ENCODE data around the gene C2. TPM values are rescaled to one million over a fixed set of nuclear protein-coding genes. Genes with fewer than 3 reads are reported as not detected.

The C2 gene
- polyA plus RNA-seq (2013, experiment 1 of 2; ENCODE audit: insufficient read length) = 0.14 TPM
- polyA plus RNA-seq (2013, experiment 2 of 2; ENCODE audit: insufficient read length) = 0.23 TPM

DNA sequence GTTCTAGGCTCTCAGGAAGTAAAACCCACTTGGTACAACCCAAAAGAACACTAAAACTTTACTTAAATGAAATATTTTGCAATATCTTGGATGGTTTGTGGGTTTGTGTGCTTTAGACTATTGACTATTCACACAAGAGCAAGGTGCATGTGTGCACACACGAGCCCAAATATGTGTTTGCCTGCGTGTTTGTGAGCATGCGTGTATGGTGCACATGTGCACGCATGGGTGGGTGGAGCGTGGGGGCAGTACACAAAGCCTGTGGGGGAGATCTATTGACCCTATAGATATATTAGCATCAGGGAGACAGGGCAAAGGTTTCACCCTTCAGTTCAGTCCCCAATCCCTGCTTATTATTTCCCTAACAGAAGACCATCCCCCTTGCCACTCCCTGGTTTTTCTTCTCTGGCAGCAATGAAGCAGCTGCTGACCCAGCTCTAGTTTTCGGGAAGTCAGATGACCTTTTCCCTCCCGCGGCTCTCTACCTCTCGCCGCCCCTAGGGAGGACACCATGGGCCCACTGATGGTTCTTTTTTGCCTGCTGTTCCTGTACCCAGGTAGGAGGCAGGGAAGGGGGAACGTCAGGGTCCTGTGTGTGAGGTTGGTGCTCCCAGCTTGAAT, at the start of gene C2:
Gene C2 (plus strand): TSS at position 476 of the 621 bp plus-strand sequence. CDS start 36 bp downstream, at position 512.
- DNase-seq = no peak

GRCh38 chr6:31878222-31878621, 49.3 kb upstream of the C2 start:
- no peak for DNase-seq

DNA sequence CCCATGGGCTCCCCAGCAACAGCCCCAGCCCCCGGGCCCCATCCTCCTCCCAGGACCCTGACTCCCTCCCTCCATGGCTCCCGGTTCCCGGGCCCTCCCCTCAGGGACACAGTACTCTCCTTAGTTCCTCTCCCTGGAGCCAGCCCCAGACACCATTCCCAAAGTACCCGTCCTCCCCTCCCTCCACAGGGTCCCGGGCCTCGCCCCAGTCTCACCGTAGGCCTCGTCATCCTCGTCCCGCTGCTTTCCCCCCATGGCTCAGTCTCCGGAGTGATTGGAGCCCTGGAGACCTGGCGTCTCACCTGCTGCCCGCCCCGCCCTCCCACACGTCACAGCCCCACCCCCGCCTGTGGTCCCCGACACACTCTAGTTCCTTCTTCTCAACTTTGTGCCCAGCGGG, 48.8 kb upstream of the C2 start, which contains the start of gene SLC44A4:
Gene SLC44A4 (minus strand): TSS at position 272 of the 400 bp plus-strand sequence. CDS start 17 bp downstream, at position 255.
- no peak for DNase-seq

- no peak for DNase-seq
These were observed 48.4 kb upstream of the C2 start for GRCh38 chr6:31879143-31879542.

DNA sequence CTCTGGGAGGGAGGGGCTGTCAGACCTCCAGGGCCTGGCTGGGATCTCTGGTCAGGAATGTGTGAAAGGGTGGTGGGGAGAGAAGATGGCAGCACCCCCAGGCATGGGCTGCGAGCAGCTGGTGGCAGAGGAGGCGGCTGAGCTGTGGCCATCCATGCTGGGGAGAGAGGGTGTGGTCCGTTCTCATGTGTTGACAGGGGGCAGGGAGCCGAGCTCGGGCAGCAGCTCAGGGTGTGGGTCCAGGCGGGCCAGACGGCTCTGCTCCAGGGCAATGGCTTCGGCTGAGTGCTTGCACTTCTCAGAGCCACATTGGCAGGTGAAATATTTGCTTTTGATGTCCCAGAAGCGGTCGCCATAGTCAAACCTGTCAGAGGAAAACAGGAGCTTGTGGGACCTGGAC, 47.6 kb upstream of the C2 start:
- DNase-seq = no peak

DNA sequence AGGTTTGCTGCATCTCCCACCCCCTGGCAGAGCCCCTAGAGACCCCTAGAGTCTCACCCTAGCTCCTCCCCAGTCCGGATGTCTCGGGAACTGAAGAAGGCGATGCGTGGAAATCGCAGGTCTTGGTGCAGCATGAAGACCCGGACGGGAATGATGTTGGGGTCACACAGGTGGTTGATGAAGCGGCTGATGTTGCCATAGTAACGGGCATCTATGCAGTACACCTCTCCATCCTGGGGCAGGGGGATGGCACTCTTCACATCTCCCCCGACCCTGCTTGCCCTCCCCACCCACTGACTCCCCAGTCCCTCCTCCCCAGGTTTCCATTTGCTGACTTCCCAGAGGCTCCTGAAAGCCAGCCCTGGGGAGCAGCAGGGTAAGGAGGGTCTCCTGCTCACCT, 46.9 kb upstream of the C2 start:
- no peak for DNase-seq

DNA sequence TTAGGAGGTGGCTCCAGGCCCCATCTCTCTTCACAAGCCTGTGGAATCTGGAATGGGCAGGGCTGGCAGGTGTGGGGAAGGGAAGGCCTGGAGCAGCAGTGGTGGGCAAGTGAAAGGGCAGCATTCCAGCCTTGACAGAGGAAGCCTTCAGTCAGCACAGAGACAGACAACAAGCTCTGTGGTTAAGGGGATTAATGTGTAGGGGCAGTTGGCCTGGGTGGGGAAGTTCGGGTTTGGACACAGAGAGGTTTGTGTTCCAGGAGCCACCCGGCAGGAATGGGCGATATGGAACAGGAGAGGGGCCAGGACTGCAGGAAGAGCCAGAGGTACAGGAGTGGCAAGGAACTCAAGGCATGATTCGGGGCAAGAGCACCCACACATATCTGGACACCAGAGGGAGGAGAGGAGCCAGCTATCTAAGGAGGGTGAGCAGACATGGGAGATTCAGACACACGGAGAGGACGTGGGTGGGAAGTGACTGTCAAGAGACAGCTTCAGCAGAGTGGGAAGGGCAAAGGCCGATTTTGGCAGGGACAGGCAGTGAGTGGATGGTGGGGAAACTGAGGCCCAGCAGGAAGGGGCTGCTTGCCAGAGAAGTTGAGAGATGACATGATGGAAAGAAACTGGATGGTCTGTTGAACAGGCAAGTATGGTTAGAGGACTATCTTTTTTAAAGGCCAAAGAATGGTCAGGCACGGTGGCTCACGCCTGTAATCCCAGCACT, 46.2 kb upstream of the C2 start:
- no peak for DNase-seq

DNA sequence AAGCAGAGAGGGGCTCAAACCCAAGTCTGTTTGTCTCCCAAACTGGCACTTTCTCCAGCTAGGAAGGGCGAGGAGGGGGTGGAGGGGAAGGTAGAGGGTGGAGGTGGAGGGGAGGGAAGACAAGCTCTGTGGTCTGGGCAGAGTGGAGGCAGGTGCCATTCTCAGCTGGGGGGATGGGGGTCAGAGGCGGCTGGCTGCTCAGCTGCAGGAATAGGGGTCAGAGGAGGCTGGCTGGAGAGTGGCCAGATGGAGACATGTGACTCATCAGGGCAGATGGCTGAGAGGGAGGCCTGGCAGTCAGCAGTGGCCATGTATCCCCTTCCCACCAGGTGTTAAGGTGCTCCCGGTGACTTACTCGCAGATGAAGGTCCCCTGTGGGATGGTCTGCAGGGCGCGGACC, 45.2 kb upstream of the C2 start:
- no peak for DNase-seq

GRCh38 chr6:31883676-31884075, 43.8 kb upstream of the C2 start:
- DNase-seq = no peak

- DNase-seq = no peak
These were observed 42.9 kb upstream of the C2 start for GRCh38 chr6:31884528-31885035.

DNA sequence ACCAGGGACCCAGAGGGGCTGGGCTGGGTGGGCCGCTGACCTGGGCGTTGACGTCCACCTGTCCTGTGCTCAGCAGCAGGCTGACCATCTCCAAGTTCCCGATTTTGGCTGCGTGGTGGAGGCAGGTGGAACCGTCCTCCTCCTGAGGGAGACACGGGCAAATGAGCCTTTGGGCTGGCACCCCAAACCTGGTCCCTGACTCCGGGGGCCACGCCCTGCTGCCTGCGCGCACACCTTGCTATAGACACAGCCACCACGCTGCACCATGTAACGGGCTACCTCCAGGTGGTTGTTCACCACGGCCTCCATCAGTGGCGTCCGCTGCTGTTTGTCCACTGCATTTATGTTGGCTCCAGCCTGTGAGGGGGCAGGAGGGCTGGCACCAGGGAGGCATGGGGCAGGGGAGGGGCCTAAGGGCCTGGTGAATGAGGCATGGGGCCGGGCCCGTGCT, 41.0 kb upstream of the C2 start:
- DNase-seq = no peak

DNA sequence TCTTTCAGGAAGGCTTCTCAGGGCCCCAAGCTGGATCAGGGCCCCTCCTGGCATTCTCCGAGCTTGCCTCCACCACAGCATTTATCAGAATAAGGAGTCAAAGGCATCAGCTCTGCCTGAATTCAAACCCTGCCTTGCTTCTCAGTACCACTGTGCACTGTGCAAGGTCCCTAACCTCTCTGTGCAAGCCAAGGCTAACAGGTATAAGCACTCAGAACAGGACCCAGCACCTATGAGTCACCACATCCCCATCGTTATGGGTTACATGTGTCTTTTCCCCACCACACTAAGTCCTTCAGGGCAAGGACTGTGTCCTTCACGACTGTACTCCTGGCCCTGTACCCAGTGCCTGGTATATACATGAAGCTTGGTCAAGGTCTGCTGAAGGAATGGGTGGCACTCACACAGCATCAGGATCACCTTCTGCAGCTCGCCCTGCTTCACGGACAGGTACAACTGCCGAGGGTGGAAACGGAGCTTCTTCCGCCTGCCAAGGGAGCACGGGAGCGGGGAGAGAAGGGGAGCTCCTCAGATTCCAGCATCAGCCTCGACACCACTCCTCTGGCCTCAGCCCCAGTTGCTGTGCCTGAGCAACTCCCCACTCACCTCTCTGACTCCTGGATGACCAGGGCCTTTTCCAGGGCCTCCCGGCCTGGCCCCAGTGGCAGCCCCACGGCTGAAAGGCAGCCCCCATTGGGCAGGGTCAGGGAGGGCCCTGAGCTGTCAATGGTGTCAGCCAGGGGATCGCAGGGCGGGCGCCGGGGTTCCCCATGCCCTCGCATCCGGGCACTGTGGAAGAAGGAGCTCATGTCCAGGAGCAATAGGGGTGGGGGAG, 40.1 kb upstream of the C2 start:
- no peak for DNase-seq

GRCh38 chr6:31888276-31889258, 39.0 kb upstream of the C2 start:
- DNase-seq = no peak

GRCh38 chr6:31889331-31889972, 38.1 kb upstream of the C2 start:
- DNase-seq = no peak

- DNase-seq = no peak
These were observed 34.7 kb upstream of the C2 start for GRCh38 chr6:31892821-31893220.

- DNase-seq = no peak
These were observed 31.0 kb upstream of the C2 start for GRCh38 chr6:31896493-31896855.

DNA sequence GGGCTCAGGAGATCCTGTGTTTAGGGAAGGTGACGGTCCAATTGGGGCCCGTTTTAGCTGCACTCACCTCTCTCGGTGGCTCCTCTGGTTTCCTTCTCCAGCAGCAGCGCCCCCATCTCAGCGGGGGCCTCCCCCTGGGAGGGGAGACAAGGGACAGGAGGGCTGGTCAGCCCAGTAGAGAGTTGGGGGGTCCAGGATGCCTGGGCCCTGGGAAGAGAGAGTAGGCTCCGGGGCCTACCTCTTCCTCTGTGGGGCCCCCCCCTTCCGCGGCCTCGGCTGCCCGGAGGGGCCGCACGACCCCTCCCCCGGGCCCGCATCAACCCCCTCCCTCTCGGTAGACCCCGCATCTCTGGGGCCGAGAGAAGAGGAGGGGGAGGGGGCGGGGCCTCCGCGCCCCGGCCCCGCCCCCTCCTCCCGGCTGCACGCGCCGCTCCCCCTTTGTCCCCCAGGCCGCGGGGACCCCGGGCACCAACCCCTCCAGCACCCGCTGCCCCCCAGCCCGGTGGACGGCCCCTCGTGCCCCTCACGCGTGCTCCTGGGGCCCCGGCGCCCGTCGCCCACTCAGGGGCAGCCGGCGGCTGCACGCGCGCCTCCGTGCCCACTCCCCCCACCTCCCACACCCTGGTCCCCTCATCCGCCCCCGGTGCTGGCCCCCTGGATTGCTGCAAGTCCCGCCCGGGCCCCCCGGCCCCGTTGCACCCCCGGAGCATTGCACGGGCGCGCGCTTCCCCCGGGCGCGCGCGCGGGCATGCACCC, 30.5 kb upstream of the C2 start:
- DNase-seq = no peak

- DNase-seq = peak; percentile 82
These were observed 29.7 kb upstream of the C2 start, which contains the start of gene EHMT2 for GRCh38 chr6:31897612-31898382. Gene EHMT2, minus strand, starts transcription at chr6:31897698. Its CDS starts 21 bp downstream, at chr6:31897677.

GRCh38 chr6:31898383-31899011, 29.0 kb upstream of the C2 start:
- peak; percentile 37 for DNase-seq
